ENCODE measurements around the gene TTF2.
A peak's percentile ranks its signal among the peaks of the same experiment; 100 is the strongest.

TTF2 gene

GRCh38 chr1:117047271-117047670 lies 12.9 kb upstream of the TTF2 start:
- no peak for DNase-seq

- DNase-seq: no peak
Observed at GRCh38 chr1:117049857-117050256, 10.3 kb upstream of the TTF2 start.

- DNase-seq: peak in 1 of 2 donors; percentile 32
Observed at GRCh38 chr1:117051224-117052064, 8.7 kb upstream of the TTF2 start.

- DNase-seq: no peak
Observed at GRCh38 chr1:117054068-117054467, 6.1 kb upstream of the TTF2 start.

GRCh38 chr1:117058810-117059209 lies 1.3 kb upstream of the TTF2 start:
- no peak for DNase-seq

- peak; percentile 58 to 70 for DNase-seq
Observed at GRCh38 chr1:117059334-117059677, 820 bp upstream of the TTF2 start.

GRCh38 chr1:117060441-117061317 lies 553 bp downstream of the TTF2 start:
- DNase-seq: no peak

GRCh38 chr1:117061986-117062415 lies 1.9 kb downstream of the TTF2 start:
- no peak for DNase-seq

- DNase-seq: no peak
Observed at GRCh38 chr1:117066367-117066766, 6.2 kb downstream of the TTF2 start.

GRCh38 chr1:117067533-117068370 lies 7.6 kb downstream of the TTF2 start:
- peak in 1 of 2 donors; percentile 42 for DNase-seq

GRCh38 chr1:117068580-117068979 lies 8.5 kb downstream of the TTF2 start:
- no peak for DNase-seq

GRCh38 chr1:117069220-117069844 lies 9.2 kb downstream of the TTF2 start:
- DNase-seq: no peak

GRCh38 chr1:117070124-117070523 lies 10.0 kb downstream of the TTF2 start:
- no peak for DNase-seq

GRCh38 chr1:117076648-117077047 lies 16.5 kb downstream of the TTF2 start:
- DNase-seq: no peak

GRCh38 chr1:117077267-117077666 lies 17.1 kb downstream of the TTF2 start:
- DNase-seq: peak in 1 of 2 donors; percentile 38

GRCh38 chr1:117079737-117080136 lies 19.6 kb downstream of the TTF2 start:
- no peak for DNase-seq

GRCh38 chr1:117084231-117084630 lies 24.1 kb downstream of the TTF2 start:
- no peak for DNase-seq

GRCh38 chr1:117087686-117088085 lies 27.6 kb downstream of the TTF2 start:
- DNase-seq: no peak

GRCh38 chr1:117089996-117090395 lies 29.9 kb downstream of the TTF2 start:
- no peak for DNase-seq

GRCh38 chr1:117092594-117092993 lies 32.5 kb downstream of the TTF2 start:
- DNase-seq: no peak

- DNase-seq: no peak
Observed at GRCh38 chr1:117093091-117093534, 33.0 kb downstream of the TTF2 start.

- no peak for DNase-seq
Observed at GRCh38 chr1:117093870-117094621, 33.9 kb downstream of the TTF2 start.
